ENCODE results near the gene PDZD7.

PDZD7 gene

GRCh38 chr10:101028446-101029337, 2.2 kb downstream of the PDZD7 start:
- no peak overlapping the region for H3K4me3 ChIP-seq (ENCODE audit: low read depth, low read length)
- no peak for TF ChIP-seq CTCF (IDR thresholded peaks at IDR 0.05; ENCODE audit: insufficient read depth, low read length, missing control alignments)
- ChIA-PET POLR2A (interaction anchor here (0.9 kb wide), 1 partner anchor 27 kb away, joined by 3 read pairs; no protein-coding TSS in a partner anchor), CTCF (interaction anchor here (1.3 to 35.4 kb wide), 5 partner anchors 12 to 34 kb away, joined by 5 to 1481 read pairs (median 242); partner anchors contain the start of genes KAZALD1, LZTS2, MRPL43 and TWNK)
- DNase-seq (ENCODE audit: low read depth, low spot score), result no peak

- TF ChIP-seq CTCF (IDR thresholded peaks at IDR 0.05; ENCODE audit: insufficient read depth, low read length, missing control alignments), result no peak
- H3K4me3 ChIP-seq (ENCODE audit: low read depth, low read length), result no peak overlapping the region
- DNase-seq (ENCODE audit: low read depth, low spot score), result no peak
- CTCF ChIA-PET, result interaction anchor here (1.3 to 35.4 kb wide), 5 partner anchors 10 to 33 kb away, joined by 5 to 1481 read pairs (median 242); partner anchors contain the start of genes KAZALD1, LZTS2, MRPL43 and TWNK
- POLR2A ChIA-PET, result no interaction called here
These were observed 3.7 kb downstream of the PDZD7 start for GRCh38 chr10:101027106-101027720.

- CTCF ChIA-PET, result interaction anchor here (0.6 to 35.4 kb wide), 6 partner anchors 9 to 654 kb away, joined by 3 to 1481 read pairs (median 4); partner anchors contain the start of gene KAZALD1
These were observed 7.8 kb downstream of the PDZD7 start for GRCh38 chr10:101022967-101023705.

GRCh38 chr10:101021692-101022251, 9.2 kb downstream of the PDZD7 start:
- no peak for TF ChIP-seq CTCF (IDR thresholded peaks at IDR 0.05; ENCODE audit: insufficient read depth, low read length, missing control alignments)
- POLR2A ChIA-PET, result no interaction called here
- CTCF ChIA-PET, result interaction anchor here (1.9 to 35.4 kb wide), 2 partner anchors 16 to 34 kb away, joined by 4 to 1481 read pairs; partner anchors contain the start of gene KAZALD1

More at GRCh38 chr10:101022967-101023705, 7.8 kb downstream of the PDZD7 start:
- POLR2A ChIA-PET, result no interaction called here
- H3K4me3 ChIP-seq (ENCODE audit: low read depth, low read length), result no peak overlapping the region
- TF ChIP-seq CTCF (IDR thresholded peaks at IDR 0.05; ENCODE audit: insufficient read depth, low read length, missing control alignments), result no peak
- no peak for DNase-seq (ENCODE audit: low read depth, low spot score)

GRCh38 chr10:101021239-101021638, 9.7 kb downstream of the PDZD7 start:
- ChIA-PET CTCF (interaction anchor here (1.9 to 35.4 kb wide), 2 partner anchors 16 to 34 kb away, joined by 4 to 1481 read pairs; partner anchors contain the start of gene KAZALD1), POLR2A (no interaction called here)
- DNase-seq (ENCODE audit: low read depth, low spot score), result no peak

More at GRCh38 chr10:101021692-101022251, 9.2 kb downstream of the PDZD7 start:
- H3K4me3 ChIP-seq (ENCODE audit: low read depth, low read length), result no peak overlapping the region
- no peak for DNase-seq (ENCODE audit: low read depth, low spot score)

More at GRCh38 chr10:101021239-101021638, 9.7 kb downstream of the PDZD7 start:
- no peak overlapping the region for H3K4me3 ChIP-seq (ENCODE audit: low read depth, low read length)
- no peak for TF ChIP-seq CTCF (IDR thresholded peaks at IDR 0.05; ENCODE audit: insufficient read depth, low read length, missing control alignments)
